PC-3 (cell line): ENCODE measurements around the gene PEPD.

Experiments
- CTCF ChIP-seq: fragments of 300-600 bp; sonication (generic); conservative IDR thresholded peaks from 2 replicates; pipeline ENCODE4 v1.5.1; 2017; ENCODE audit warnings: antibody characterized with exemption, low read depth, mild to moderate bottlenecking, low read length
- EZH2 ChIP-seq: fragments of 300-600 bp; sonication (generic); IDR thresholded peaks from one replicate; pipeline ENCODE4 v1.6.1; 2017; ENCODE audit warnings: antibody characterized with exemption, mild to moderate bottlenecking, low read length; ENCODE audit not compliant: unreplicated experiment
- EZH2phosphoT487 ChIP-seq: fragments of 300-600 bp; sonication (generic); IDR thresholded peaks from 2 replicates; pipeline ENCODE4 v1.6.1; 2018; ENCODE audit warnings: mild to moderate bottlenecking, antibody characterized with exemption, low read length, borderline replicate concordance

- TF ChIP-seq CTCF (no peak), EZH2phosphoT487 (no peak), EZH2 (no peak)
Measured at GRCh38 chr19:33510462-33511194, 11.0 kb downstream of the PEPD start.
